ENCODE data around the gene KPNA1. TPM values are rescaled to one million over a fixed set of nuclear protein-coding genes. Genes with fewer than 3 reads are reported as not detected.

Gene KPNA1
- total RNA-seq, 3 donors from 2014 or later (not counting 1 experiment from before 2014, with no cell fraction given), result 62.3 to 67.1 (median 63.1) TPM

DNA sequence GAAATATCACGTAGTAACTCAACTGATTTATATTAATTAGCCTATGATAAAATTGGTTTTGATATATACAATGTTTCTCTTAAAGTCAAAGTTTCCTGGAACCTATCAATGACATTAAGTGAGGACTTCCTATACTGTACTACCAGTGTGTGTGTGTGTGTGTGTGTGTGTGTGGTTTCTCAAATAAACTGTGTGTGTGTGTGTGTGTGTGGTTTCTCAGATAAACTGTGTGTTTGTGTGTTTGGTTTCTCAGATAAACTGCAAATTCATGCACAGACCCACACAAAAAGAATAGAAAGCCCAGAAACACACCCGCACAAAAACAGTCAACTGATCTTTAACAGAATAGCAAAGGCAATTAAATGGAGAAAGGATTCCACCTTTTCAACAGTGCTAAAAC lies 84.4 kb downstream of the KPNA1 start:
- Histone ChIP-seq H3K36me3 (ENCODE audit: control insufficient read depth, insufficient read depth, low read length) (peaks cover 49% of the 10 kb centered on the region), H3K27me3 (ENCODE audit: control insufficient read depth, insufficient read depth, low read length) (no peaks in the 10 kb centered on the region), H3K4me3 (ENCODE audit: low read length) (no peak overlapping the region), H3K9me3 (ENCODE audit: control insufficient read depth, insufficient read depth, low read length) (no peaks in the 10 kb centered on the region), H3K27ac (ENCODE audit: low read length) (no peak overlapping the region), H3K4me1 (ENCODE audit: control insufficient read depth, insufficient read depth, low read length) (no peaks in the 10 kb centered on the region)
- Mint-ChIP-seq H3K4me3 (no peak overlapping the region), H3K9me3 (no peaks in the 10 kb centered on the region), H3K4me1 (peaks cover 13 to 14% of the 10 kb centered on the region in 2 donors), H3K27me3 (ENCODE audit: low read depth in 2 of 2) (no peaks in the 10 kb centered on the region), H3K36me3 (peaks cover 24% of the 10 kb centered on the region), H3K27ac (peak overlapping the region; percentile 14 to 63)
- DNase-seq (no peak), ATAC-seq (no peak)
- TF ChIP-seq, protein P1, sequence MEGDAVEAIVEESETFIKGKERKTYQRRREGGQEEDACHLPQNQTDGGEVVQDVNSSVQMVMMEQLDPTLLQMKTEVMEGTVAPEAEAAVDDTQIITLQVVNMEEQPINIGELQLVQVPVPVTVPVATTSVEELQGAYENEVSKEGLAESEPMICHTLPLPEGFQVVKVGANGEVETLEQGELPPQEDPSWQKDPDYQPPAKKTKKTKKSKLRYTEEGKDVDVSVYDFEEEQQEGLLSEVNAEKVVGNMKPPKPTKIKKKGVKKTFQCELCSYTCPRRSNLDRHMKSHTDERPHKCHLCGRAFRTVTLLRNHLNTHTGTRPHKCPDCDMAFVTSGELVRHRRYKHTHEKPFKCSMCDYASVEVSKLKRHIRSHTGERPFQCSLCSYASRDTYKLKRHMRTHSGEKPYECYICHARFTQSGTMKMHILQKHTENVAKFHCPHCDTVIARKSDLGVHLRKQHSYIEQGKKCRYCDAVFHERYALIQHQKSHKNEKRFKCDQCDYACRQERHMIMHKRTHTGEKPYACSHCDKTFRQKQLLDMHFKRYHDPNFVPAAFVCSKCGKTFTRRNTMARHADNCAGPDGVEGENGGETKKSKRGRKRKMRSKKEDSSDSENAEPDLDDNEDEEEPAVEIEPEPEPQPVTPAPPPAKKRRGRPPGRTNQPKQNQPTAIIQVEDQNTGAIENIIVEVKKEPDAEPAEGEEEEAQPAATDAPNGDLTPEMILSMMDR (IDR thresholded peaks at IDR 0.05), result no peak
- 89% methylated on average over 1 of the region's 2 CpGs for WGBS (ENCODE audit: insufficient coverage)
- intact Hi-C loops (cut with micrococcal nuclease), result no loop called here

DNA sequence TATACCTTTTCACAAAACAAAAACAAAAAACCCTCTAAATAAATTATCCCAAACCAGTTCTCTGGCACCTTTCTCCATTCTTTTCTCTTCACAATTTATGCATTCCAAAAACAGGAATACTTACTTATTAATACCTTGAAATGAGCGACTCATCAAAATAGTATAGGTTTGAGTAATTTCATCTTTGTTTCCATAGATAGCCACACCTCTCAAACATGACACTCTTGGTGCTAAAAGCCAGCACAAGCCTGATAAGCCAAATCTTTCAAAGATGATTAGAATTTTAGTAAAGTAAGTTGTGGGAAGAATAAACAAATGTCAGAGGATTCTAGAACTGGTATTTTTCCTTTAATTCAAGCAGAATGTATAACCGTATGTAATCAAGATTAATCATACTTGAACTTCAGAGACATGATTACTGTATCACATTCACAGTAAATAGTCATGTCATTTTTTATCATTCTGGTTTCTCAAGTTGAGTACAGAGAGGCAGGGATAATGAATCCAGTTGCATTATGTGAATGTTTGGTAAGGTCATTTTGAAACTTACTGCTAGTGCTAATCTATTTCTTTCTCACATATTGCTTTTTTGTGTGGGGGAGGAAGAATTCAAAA lies 86.8 kb downstream of the KPNA1 start:
- H3K9me3 ChIP-seq (ENCODE audit: control insufficient read depth, insufficient read depth, low read length), result no peaks in the 10 kb centered on the region
- Mint-ChIP-seq H3K27ac (peak overlapping the region; percentile 31 to 73), H3K36me3 (peaks cover 24% of the 10 kb centered on the region), H3K9me3 (no peaks in the 10 kb centered on the region), H3K27me3 (ENCODE audit: low read depth in 2 of 2) (no peaks in the 10 kb centered on the region), H3K4me3 (no peak overlapping the region), H3K4me1 (peaks cover 13 to 14% of the 10 kb centered on the region in 2 donors)
- H3K4me1 ChIP-seq (ENCODE audit: control insufficient read depth, insufficient read depth, low read length), result no peaks in the 10 kb centered on the region
- ATAC-seq (no peak), DNase-seq (no peak)
- no peak overlapping the region for H3K4me3 ChIP-seq (ENCODE audit: low read length)
- TF ChIP-seq, protein P1 (IDR thresholded peaks at IDR 0.05), result no peak
- no peaks in the 10 kb centered on the region for H3K27me3 ChIP-seq (ENCODE audit: control insufficient read depth, insufficient read depth, low read length)
- H3K36me3 ChIP-seq (ENCODE audit: control insufficient read depth, insufficient read depth, low read length), result peaks cover 59% of the 10 kb centered on the region
- no peak overlapping the region for H3K27ac ChIP-seq (ENCODE audit: low read length)
- no CpG with 5 or more reads among the region's 2 CpGs for WGBS (ENCODE audit: insufficient coverage)
- intact Hi-C loops (cut with micrococcal nuclease), result no loop called here

DNA sequence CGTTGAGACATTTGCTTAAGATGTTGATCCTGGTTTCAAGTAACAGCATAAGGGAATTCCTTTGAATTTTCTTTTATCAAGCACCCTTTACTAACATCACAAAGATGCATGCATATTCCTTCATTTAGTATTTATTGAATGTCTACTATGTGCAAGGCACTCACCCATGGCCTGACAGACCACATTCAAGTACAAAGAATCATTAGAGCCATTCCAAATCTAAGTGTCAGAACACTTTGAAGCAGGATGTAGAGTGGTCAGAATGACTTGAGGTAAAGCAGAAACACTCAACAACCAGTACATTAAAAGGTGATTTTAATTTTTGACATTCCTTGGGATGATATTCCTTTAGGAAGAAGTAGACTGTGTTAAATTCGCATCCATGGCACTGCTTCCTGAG lies 92.9 kb downstream of the KPNA1 start:
- no peaks in the 10 kb centered on the region for H3K9me3 Mint-ChIP-seq
- Histone ChIP-seq H3K27me3 (ENCODE audit: control insufficient read depth, insufficient read depth, low read length) (no peaks in the 10 kb centered on the region), H3K9me3 (ENCODE audit: control insufficient read depth, insufficient read depth, low read length) (no peaks in the 10 kb centered on the region), H3K4me1 (ENCODE audit: control insufficient read depth, insufficient read depth, low read length) (peaks cover 4% of the 10 kb centered on the region), H3K36me3 (ENCODE audit: control insufficient read depth, insufficient read depth, low read length) (peaks cover 36% of the 10 kb centered on the region), H3K27ac (ENCODE audit: low read length) (no peak overlapping the region), H3K4me3 (ENCODE audit: low read length) (no peak overlapping the region)
- ATAC-seq, result no peak
- intact Hi-C loops (cut with micrococcal nuclease), result no loop called here
- H3K27ac Mint-ChIP-seq, result no peak overlapping the region
- no peaks in the 10 kb centered on the region for H3K27me3 Mint-ChIP-seq (ENCODE audit: low read depth in 2 of 2)
- H3K36me3 Mint-ChIP-seq, result peaks cover 16% of the 10 kb centered on the region
- 100% methylated on average over 1 of the region's 2 CpGs for WGBS (ENCODE audit: insufficient coverage)
- H3K4me1 Mint-ChIP-seq, result peaks cover 3 to 7% of the 10 kb centered on the region in 2 donors
- DNase-seq, result no peak
- TF ChIP-seq, protein P1 (IDR thresholded peaks at IDR 0.05), result no peak
- no peak overlapping the region for H3K4me3 Mint-ChIP-seq

DNA sequence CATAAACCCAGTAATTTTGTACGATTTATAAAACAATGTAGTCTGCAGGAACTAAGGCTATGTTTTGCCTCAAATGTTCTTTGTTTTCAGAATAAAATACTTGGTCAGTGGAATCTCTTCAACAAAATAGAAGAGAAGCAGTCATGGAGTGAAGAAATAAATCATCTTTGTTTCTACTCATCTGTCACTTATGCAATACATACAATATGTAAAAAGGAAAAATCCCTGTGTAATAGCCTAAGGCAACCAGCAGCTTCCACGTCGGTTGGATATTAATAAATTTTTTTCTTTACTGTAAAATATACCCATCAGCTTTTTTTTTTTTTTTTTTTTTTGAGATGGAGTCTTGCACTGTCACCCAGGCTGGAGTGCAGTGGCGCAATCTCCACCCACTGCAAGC lies 93.6 kb downstream of the KPNA1 start:
- Mint-ChIP-seq H3K4me1 (peaks cover 10 to 15% of the 10 kb centered on the region in 2 donors), H3K4me3 (no peak overlapping the region), H3K27ac (no peak overlapping the region), H3K9me3 (no peaks in the 10 kb centered on the region), H3K27me3 (ENCODE audit: low read depth in 2 of 2) (no peaks in the 10 kb centered on the region), H3K36me3 (peaks cover 10% of the 10 kb centered on the region)
- Histone ChIP-seq H3K4me1 (ENCODE audit: control insufficient read depth, insufficient read depth, low read length) (peaks cover 6% of the 10 kb centered on the region), H3K4me3 (ENCODE audit: low read length) (no peak overlapping the region), H3K27ac (ENCODE audit: low read length) (no peak overlapping the region), H3K9me3 (ENCODE audit: control insufficient read depth, insufficient read depth, low read length) (no peaks in the 10 kb centered on the region), H3K27me3 (ENCODE audit: control insufficient read depth, insufficient read depth, low read length) (no peaks in the 10 kb centered on the region), H3K36me3 (ENCODE audit: control insufficient read depth, insufficient read depth, low read length) (peaks cover 28% of the 10 kb centered on the region)
- ATAC-seq (no peak), DNase-seq (no peak)
- TF ChIP-seq, protein P1 (IDR thresholded peaks at IDR 0.05), result no peak
- intact Hi-C loops (cut with micrococcal nuclease), result no loop called here
- 100% methylated on average over 1 of the region's 4 CpGs for WGBS (ENCODE audit: insufficient coverage)

All from natural killer cell (primary cell).